GOT3 (cell line): ENCODE data around the gene TTC8.

Experiments used
- DNase-seq: peaks from one replicate; lab custom pipeline; 2025; ENCODE audit warnings: mixed read lengths; lab: John Stamatoyannopoulos, UW

The TTC8 gene

DNA sequence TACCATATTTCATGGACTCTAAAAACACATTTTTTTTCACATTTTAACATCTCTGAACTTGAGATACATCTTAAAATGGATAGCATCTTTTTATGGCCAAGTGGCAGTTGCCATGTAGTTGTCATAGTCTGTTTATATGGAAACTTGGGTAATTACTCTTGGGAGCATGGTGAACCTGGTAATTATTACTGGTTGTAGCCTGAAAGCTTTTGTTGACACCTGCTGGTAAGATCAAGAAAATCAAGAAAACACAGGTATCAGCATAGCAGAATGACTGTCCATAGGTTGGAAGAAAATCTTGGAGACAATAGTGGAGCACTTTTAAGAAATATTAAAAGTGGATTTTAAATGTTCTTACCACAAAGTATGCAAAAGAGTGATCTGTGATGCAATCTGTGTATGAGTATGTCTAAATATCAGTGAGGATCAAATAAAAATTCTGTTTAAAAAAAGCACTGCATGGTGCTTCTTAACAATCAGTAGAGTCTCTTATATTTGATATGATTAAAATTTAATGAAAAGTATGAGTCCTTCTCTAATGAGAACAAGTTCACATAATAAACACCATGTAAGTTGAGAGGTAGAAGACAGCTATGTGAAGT is 44.2 kb downstream of the TTC8 start:
- no peak for DNase-seq

DNA sequence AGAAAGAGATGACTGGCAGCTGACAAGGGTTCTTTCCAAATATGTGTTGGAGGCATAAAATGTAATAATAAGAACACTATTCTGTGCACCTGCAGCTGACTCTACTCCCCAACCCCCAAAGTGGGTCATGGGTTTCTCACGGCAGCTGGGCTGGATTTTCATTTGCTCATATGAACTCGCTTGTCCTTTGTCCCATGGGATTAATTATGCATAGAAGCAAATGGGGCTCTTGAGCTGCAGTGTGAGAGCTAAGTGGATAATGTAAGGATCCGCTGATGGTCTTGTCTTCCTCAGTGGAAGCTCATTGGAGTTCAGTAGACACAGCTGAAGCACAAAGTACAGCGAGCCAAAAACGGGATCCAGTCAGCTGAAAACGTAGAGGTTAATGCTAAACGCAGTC is 46.3 kb downstream of the TTC8 start:
- no peak for DNase-seq

DNA sequence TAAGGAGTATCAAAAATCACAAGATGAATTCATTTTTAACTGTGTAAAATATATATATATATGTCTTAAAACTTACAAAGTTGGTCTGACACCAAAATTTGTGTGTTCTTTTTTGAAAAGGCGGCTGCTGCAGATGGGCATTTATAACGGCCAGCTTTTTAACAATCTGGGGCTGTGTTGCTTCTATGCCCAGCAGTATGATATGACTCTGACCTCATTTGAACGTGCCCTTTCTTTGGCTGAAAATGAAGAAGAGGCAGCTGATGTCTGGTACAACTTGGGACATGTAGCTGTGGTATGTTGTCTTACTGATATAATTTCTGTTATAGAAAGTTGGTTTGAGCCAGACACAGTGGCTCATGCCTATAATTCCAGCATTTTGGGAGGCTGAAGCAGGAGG is 47.0 kb downstream of the TTC8 start:
- no peak for DNase-seq

DNA sequence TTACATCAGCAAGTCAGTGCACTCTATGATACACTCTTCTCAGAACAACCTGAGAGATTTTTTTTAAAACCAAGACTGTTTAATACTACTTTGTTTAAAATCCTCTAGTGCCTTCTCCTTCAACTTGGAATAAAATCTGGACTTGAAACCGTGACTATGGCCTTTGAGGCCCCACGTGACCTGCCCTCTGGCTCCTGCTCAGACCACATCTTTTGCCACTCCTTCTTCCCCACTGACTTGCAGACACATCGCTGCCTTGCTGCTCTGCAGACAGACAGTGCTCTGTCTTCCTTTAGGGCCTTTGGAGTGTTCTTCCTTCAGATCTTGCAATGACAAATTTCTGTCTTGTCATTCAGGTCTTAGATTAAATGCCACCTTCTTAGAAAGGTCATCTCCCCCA is 48.5 kb downstream of the TTC8 start:
- DNase-seq = no peak

DNA sequence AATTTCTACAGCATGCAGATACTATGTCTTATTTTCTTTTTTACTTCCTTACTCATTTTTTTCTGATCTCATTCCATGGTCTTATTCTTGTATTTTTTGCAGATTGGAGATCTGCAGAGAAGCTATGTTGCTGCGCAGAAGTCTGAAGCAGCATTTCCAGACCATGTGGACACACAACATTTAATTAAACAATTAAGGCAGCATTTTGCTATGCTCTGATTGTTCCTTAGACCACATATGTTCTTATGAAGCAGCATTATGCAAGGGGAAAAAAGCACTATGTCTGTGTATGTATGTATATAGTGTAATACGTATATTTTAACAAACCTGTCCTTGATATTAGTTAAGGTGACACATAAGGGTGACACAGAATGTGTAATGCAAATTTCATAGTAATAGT is 52.7 kb downstream of the TTC8 start:
- no peak for DNase-seq

DNA sequence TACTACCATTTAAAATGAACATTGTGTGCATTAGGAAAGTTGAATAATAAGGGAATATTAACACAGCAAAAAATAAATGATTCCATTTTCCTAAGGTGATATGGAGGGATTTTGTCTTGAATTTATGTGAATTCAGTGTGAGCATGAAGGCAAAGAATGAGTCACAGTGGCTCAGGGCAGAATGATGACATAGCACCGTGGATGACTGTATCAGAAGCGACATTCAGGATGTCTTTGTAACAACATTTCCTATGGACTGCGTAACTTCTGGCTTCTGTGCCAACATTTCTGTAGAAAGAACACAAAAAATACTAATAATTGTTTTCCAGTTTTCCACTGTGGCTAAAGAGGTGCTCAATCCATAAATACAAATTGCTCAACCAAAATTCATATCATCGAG is 54.6 kb downstream of the TTC8 start:
- DNase-seq = no peak

DNA sequence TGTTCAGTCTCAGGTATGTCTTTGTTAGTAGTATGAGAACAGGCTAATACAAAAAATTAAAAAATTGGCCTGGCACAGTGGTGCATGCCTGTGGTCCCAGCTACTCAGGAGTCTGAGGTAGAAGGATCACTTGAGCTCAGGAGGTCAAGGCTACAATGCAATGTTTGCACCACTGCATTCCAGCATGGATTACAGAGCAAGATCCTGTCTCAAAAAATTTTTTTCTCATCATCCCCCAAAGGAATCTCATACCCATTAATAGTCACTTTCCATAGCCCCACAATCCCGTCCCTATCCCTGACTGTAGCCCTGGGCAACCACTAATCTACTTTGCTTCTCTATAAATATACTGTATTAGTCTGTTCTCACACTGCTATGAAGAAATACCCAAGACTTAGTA is 57.8 kb downstream of the TTC8 start:
- DNase-seq = no peak

DNA sequence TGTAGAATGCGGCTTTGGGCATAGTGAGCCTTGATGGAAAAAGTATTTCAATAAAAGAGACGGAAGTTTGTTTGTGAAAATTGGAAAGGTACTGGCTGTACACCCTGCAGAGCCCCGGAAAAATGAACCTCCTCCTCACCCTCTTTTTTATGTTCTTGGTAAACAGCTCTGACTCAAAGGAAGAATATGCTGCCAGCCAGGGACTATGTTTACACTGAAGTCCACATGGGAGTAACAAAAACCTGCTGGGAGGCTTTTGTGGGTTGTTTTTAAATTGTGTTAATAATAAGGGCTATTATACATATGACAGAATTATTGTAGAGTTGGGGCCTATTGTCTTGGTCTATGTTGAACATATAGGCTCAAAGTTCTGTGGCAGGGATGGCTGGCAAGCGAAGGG is 70.7 kb downstream of the TTC8 start:
- DNase-seq = no peak

DNA sequence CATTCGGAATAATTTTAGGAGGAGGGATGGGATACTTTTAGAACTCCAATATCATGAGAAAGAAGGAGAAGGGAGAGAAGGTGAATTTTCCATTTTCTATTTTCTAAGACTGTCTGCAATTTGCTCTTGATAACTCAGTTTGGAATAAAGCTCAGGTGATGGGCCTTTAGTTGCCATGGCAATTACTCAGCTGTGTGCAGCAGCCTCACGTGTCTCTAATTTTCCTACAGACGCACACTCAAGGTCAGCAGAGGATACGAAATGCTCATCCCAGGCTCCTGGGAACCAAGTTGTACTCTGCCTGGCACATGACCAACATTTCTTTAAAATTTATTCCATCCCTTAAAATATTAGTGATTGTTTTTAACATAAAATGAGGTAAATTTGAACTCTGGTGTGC is 76.7 kb downstream of the TTC8 start:
- DNase-seq = no peak

DNA sequence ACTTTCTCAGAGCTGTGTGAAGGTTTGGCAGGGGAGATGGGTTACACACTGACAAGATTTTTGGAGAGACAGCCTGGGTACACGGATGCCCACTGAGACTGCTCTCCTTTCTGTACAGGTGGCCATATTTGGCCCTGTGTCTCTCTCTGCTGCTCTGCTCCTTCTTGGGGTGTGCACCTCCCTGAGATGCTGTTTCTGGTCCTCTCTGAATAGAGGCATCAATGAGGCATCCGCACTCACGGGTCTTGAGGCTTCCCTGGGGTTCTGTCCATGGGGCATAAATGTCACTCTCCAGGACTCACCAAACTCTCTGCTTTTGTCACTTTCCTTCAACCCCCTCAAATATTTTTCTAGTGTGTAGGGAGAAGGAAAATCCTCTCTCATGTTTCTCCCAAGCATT is 77.5 kb downstream of the TTC8 start:
- no peak for DNase-seq

DNA sequence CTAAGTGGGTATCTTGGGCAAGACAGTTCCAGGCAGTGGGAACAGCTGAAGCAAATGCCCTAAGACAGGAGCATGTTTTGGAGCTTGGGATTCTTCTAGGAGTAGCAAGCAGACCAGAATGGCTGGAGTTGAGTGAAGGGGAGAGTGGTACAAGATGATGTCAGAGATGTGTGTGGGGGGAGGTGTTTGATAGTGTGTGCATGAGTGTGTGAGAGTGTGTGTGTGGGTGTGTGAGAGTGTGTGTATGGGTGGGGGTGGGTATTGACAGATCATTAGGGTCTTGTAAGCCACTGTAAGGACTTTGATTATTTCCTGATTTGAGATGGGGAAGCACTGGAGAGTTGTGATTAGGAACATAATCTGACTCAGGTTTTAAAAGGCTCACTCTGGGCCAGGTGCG is 78.4 kb downstream of the TTC8 start:
- no peak for DNase-seq

DNA sequence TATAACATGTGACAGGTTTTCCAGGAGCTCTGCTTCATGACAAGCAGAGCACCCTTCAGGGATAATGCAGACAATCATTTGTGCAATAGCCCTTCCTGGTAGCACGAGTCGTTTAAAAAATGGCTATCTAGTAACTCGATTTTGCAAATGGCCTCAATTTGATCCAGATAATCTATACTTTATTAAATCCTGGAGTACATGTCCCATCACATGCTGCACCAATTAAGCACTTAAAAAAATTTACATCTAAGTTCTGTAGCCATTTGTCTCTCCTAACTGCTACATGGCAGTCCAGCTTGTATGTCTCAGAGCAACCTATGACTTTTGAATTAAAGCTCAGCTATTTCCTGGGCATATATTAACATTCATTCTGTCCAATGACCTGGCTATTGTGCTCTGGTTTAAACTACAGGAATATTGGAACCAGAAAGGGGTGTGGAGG is 79.8 kb downstream of the TTC8 start:
- no peak for DNase-seq

DNA sequence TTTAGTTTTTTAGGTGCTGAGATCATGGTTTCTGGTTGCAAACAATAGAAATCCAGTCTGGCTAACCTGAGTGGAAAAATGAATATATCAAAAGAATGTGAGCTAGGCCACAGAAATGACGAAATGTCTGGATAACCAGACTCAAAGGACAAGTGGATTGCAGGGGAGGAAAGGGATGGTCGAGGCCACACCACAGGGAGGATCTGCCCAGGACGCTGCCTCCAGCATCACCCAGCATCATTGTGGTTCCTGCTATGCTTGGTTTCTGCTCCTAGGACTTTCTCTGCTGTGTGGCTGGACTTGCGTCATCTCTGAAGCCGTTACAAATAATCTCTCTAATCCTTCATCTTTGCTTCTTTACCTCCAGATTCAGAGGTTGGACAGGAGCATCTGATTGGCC is 80.4 kb downstream of the TTC8 start:
- DNase-seq = no peak

DNA sequence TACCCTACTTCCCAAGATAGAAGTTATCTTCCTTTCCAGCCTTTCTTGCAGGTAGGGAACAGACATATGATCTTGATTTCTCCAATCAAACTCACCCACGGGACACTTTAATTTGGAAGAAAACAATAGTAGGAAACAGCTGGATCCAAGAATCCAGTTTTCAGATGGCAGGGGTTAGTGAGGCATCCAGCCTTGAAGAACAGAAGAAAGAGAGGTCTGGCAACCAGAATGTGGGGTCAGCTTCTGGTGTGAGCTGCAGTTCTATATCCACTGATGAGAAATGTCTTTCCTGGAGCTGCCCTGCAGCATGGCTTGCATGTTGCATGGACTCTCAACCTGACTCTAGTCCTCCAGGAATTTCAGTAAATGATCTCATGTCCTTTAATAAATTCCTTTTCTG is 83.8 kb downstream of the TTC8 start:
- no peak for DNase-seq

DNA sequence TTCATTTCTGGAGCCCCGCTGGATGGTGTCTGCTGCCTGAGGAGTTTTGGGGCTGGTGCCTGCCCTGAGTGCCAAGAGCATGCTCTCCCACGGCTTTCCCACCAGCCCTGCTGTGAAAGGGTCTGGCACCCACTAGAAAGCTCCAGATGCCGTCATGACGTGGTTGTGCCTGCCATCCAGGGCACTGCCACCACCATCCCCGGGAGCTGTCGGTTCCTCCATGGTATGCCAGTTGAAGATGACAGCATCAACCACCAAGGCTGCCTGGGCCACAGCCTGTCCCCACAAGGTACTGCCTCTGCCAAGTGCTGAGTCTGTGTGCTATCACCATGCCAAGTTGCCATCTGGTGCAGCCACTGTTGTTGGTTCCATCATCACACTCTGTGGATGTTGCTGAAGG is 85.9 kb downstream of the TTC8 start:
- DNase-seq = no peak

DNA sequence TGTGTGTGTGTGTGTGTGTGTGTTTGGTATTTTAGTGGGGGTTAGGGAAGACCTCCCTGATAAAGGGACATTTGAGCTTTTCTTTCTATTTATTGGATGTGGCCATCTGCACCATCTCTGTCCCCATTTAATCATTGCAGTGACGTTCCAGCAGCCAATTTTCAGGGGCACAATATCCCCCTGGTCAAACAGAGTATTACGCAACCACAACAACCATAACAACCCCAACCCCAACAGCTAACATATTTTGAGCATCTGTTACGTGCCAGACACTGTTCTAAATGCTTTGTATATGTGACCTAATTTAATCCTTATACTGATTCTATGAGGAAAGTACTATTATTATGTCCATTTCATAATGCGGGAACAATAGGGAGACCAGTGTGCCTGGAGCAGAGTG is 87.4 kb downstream of the TTC8 start:
- DNase-seq = no peak

DNA sequence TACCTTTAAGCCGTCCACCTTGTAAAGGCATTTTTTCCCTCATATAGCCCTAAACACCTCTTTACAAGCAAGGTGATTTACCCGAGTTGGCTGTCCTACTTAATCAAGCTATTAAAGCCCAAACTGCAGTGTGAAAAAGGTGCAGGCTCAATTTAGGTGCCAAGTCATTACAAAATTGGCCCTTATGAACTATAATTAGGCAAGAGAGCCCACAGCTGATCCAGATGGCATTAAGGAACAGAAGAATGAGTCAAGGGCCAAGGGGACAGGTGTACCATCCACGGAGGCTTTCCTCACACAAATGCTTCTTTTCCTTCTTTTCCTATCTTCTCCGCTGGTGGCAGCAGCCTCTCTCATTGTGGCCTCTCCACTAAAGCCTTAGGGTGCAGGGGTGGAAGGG is 90.5 kb downstream of the TTC8 start:
- DNase-seq = no peak

DNA sequence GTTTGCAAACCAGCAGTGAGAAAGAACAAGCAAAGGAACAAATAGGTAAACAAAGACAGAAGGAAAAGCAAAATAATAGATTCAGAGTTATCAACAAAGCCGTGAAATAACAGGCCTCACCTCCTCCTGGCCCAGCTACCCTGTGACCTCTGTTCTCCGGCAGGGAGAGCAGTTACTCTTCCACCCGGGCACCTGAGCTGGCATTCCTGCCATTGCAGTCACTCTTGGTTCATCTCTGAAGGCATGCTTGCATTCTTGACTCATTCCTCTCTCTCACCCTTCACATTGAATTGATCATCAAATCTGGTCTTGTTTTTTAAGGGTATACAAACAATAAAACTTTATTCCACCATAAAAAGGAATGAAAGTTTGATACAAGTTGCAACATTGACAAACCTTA is 95.1 kb downstream of the TTC8 start:
- no peak for DNase-seq
